Smooth muscle cell of the umbilical artery (primary cell): ENCODE results near the gene DHRS4. TPM values are rescaled to one million over a fixed set of nuclear protein-coding genes. Genes with fewer than 3 reads are reported as not detected.

Experiments
- total RNA-seq: library from RNA; depleted of rRNA; stranded (reverse); fragments of >200 nt; gene quantifications from 2 replicates; pipeline ENCODE4 v1.2.3, GENCODE V29; 2014

DHRS4 gene
- 24.7 and 32.4 TPM in 2 replicates for total RNA-seq

GRCh38 chr14:23953464-23954278 is at the start of gene DHRS4:
TSS of gene DHRS4 (plus strand) at chr14:23953770. CDS start at chr14:23953789, 19 bp downstream.

GRCh38 chr14:23988607-23989363 is 35.2 kb downstream of the DHRS4 start, which contains the start of gene DHRS4L2:
TSS of gene DHRS4L2 (plus strand) at chr14:23988929. CDS start at chr14:23988948, 19 bp downstream.

Other genes with a start within 250 kb of the DHRS4 start
- 6.7 and 8.3 TPM in 2 replicates for gene DHRS4L2, start 35.2 kb downstream of the DHRS4 start, total RNA-seq
- gene CARMIL3, start 98.2 kb downstream of the DHRS4 start, total RNA-seq, result 0.05 TPM in 1 of 2 replicates, not detected in the other
- gene CPNE6, start 117.8 kb downstream of the DHRS4 start, total RNA-seq, result not detected in 2 replicates
- 26.7 TPM in 2 replicates for gene PCK2, start 140.5 kb downstream of the DHRS4 start, total RNA-seq
- 48.4 and 54.9 TPM in 2 replicates for gene DCAF11, start 161.0 kb downstream of the DHRS4 start, total RNA-seq
- gene NRL, start 161.2 kb downstream of the DHRS4 start, total RNA-seq, result 0.30 and 0.69 TPM in 2 replicates
- not detected in 2 replicates for gene FITM1, start 176.9 kb downstream of the DHRS4 start, total RNA-seq
- gene PSME1, start 182.4 kb downstream of the DHRS4 start, total RNA-seq, result 81.2 and 85.5 TPM in 2 replicates
- gene EMC9, start 187.8 kb downstream of the DHRS4 start, total RNA-seq, result 10.4 and 16.6 TPM in 2 replicates
- 63.5 and 65.1 TPM in 2 replicates for gene PSME2, start 192.8 kb downstream of the DHRS4 start, total RNA-seq
- 28.5 and 44.6 TPM in 2 replicates for gene RNF31, start 193.7 kb downstream of the DHRS4 start, total RNA-seq
- gene IRF9, start 207.5 kb downstream of the DHRS4 start, total RNA-seq, result 30.5 and 42.5 TPM in 2 replicates
- 1.2 and 1.7 TPM in 2 replicates for gene REC8, start 218.3 kb downstream of the DHRS4 start, total RNA-seq
- 36.2 and 52.9 TPM in 2 replicates for gene IPO4, start 235.0 kb downstream of the DHRS4 start, total RNA-seq
- 90.6 and 92.9 TPM in 2 replicates for gene TM9SF1, start 241.7 kb downstream of the DHRS4 start, total RNA-seq